Spleen (tissue), 11 donors: Measurements from ENCODE around the gene RSL1D1. TPM values are rescaled to one million over a fixed set of nuclear protein-coding genes. Genes with fewer than 3 reads are reported as not detected.

Experiments used
- DNase-seq: peaks from one replicate; pipeline ENCODE4 v3.0.0-alpha.2; 2020
- H3K27ac ChIP-seq, 8 donors: fragments of 200-600 bp; sonication (generic) in 7 of 8; 1 replicate in 4 of 8; 2 replicates in 4 of 8; pipeline versions ENCODE4 v1.5.0 to v1.8.0; 2016 to 2021; ENCODE audit warnings: inconsistent platforms in 4 of 8, mild to moderate bottlenecking in 4 of 8, moderate library complexity in 1 of 8
- H3K27me3 ChIP-seq, 7 donors: fragments of 200-600 bp; sonication (generic) in 6 of 7; replicated peaks in 1 of 7; 1 replicate in 4 of 7; 2 replicates in 3 of 7; pipeline versions ENCODE4 v1.5.0 to v1.8.0; 2016 to 2021; ENCODE audit warnings: inconsistent platforms in 3 of 7, mild to moderate bottlenecking in 1 of 7
- H3K36me3 ChIP-seq, 6 donors: fragments of 200-600 bp; sonication (generic) in 5 of 6; 1 replicate in 4 of 6; 2 replicates in 2 of 6; pipeline versions ENCODE4 v1.5.0 to v1.8.0; 2016 to 2021; ENCODE audit warnings: inconsistent platforms in 2 of 6
- H3K4me1 ChIP-seq, 6 donors: fragments of 200-600 bp; sonication (generic) in 5 of 6; 1 replicate in 3 of 6; 2 replicates in 3 of 6; pipeline versions ENCODE4 v1.5.0 to v1.8.0; 2016 to 2021; ENCODE audit warnings: inconsistent platforms in 3 of 6
- H3K4me3 ChIP-seq, 8 donors: fragments of 200-600 bp; sonication (generic) in 7 of 8; 1 replicate in 4 of 8; 2 replicates in 4 of 8; pipeline versions ENCODE4 v1.5.0 to v1.8.0; 2016 to 2021; ENCODE audit warnings: inconsistent platforms in 4 of 8, mild to moderate bottlenecking in 4 of 8, moderate library complexity in 2 of 8
- H3K9me3 ChIP-seq, 8 donors: fragments of 200-600 bp; sonication (generic) in 7 of 8; 1 replicate in 4 of 8; 2 replicates in 4 of 8; pipeline versions ENCODE4 v1.5.0 to v1.8.0; 2016 to 2021; ENCODE audit warnings: inconsistent platforms in 4 of 8
- POLR2A ChIP-seq, 3 donors: fragments of 450-650 bp; IDR thresholded peaks; one replicate each; pipeline ENCODE4 v1.5.1; 2017; ENCODE audit warnings: antibody characterized with exemption in 3 of 3, mild to moderate bottlenecking in 1 of 3
- POLR2AphosphoS5 ChIP-seq, 3 donors: sonication (generic); formaldehyde crosslinking; IDR thresholded peaks; one replicate each; pipeline ENCODE4 v1.5.1; 2017; ENCODE audit warnings: antibody characterized with exemption in 3 of 3
- WGBS, 5 donors: extraction: QIAGEN DNeasy Blood & Tissue Kit in 3 of 5; methylation state at CpG; one replicate each; pipeline versions ENCODE4 v1.1.5 to v1.1.7; 2013 to 2018; 5-methylcytosine and 5-hydroxymethylcytosine counted together
- intact Hi-C: fragments of 100-400 bp; cut with DNase I; formaldehyde crosslinking; loops from one replicate; pipeline ENCODE4 v1.15.0; 2023; ENCODE audit warnings: low total_unique reads
- polyA plus RNA-seq, 3 donors: library from polyadenylated mRNA; stranded (reverse); fragments of 200-250 nt; gene quantifications; one replicate each; pipeline ENCODE4 v1.2.1, GENCODE V29; 2013
- total RNA-seq, 7 donors: library from RNA; depleted of rRNA in 3 of 7; stranded (reverse); fragments of >200 nt in 3 of 7; fragmentation: NEBNext Ultra II Directional in 4 of 7; extraction: Animal tissue kit (Norgen Biotek cat#: 25700) in 4 of 7; gene quantifications; one replicate each; pipeline versions ENCODE4 v1.1.0 to v1.2.1, GENCODE V29; 2016 to 2021
- TF ChIP-seq, protein P1 (sequence below), 11 experiments: fragments of 200-600 bp in 7 of 11; fragments of 450-650 bp in 4 of 11; sonication (generic) in 4 of 11; IDR thresholded peaks in 8 of 11; conservative IDR thresholded peaks in 3 of 11; 1 replicate in 7 of 11; 2 replicates in 4 of 11; pipeline versions ENCODE4 v1.4.0 to v1.8.0; 2016 to 2021; ENCODE audit warnings: antibody characterized with exemption in 11 of 11, inconsistent platforms in 4 of 11, mild to moderate bottlenecking in 1 of 11
- donor health status: healthy with polysubstance abuse.
- donor health status: DM: no; HTN: no; CAD: no; lungs with moderate emphysema.
- donor health status: DM: no; HTN: no; CAD: no.
- donor health status: Bipolar disorder and iron deficiency.
- donor health status: healthy.
- donor health status: DM: no; HTN: no; CAD: no.
- donor health status: DM: yes; HTN: yes; CAD: no.

Gene RSL1D1
- total and polyA plus RNA-seq, 10 donors, result 75.6 to 135 (median 112) TPM

- no peaks in the 10 kb centered on the region for H3K9me3 ChIP-seq
- no peaks in the 10 kb centered on the region for H3K27me3 ChIP-seq
- H3K4me1 ChIP-seq, result peaks cover 16 to 81% (median 46%) of the 10 kb centered on the region in 6 donors
- TF ChIP-seq POLR2AphosphoS5 (IDR thresholded peaks at IDR 0.05), result no peak
- TF ChIP-seq POLR2A (IDR thresholded peaks at IDR 0.05), result no peak
- peaks cover 3 to 62% (median 56%) of the 10 kb centered on the region in 6 donors for H3K36me3 ChIP-seq
- DNase-seq, result no peak
- H3K27ac ChIP-seq, result no peak overlapping the region
- intact Hi-C loops, result no loop called here
- 83 to 97% (median 88%) methylated on average over 3 of the region's 3 CpGs for WGBS, 5 donors
- no peak overlapping the region for H3K4me3 ChIP-seq
Measured at GRCh38 chr16:11848842-11849241, 2.5 kb downstream of the RSL1D1 start.

DNA sequence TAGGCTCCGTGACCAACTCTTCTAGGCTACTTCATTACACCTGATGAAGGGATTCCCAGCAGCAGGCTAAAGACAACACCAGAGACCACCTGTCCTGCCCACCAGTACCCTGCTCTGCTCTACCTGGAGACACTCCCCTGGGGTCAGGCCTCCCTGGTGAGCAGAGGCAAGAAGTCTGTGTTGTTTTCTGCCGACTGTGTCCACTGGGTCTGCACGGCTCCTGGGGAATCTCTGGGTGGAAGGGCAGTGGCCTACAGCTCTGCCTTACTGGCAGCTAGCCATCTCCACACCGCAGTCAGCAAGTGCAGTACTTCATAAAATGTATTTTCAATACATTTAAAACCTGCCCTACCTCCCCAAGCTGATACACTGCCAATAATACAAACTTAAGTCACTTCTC, 6.8 kb downstream of the RSL1D1 start:
- TF ChIP-seq, protein P1, sequence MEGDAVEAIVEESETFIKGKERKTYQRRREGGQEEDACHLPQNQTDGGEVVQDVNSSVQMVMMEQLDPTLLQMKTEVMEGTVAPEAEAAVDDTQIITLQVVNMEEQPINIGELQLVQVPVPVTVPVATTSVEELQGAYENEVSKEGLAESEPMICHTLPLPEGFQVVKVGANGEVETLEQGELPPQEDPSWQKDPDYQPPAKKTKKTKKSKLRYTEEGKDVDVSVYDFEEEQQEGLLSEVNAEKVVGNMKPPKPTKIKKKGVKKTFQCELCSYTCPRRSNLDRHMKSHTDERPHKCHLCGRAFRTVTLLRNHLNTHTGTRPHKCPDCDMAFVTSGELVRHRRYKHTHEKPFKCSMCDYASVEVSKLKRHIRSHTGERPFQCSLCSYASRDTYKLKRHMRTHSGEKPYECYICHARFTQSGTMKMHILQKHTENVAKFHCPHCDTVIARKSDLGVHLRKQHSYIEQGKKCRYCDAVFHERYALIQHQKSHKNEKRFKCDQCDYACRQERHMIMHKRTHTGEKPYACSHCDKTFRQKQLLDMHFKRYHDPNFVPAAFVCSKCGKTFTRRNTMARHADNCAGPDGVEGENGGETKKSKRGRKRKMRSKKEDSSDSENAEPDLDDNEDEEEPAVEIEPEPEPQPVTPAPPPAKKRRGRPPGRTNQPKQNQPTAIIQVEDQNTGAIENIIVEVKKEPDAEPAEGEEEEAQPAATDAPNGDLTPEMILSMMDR (IDR thresholded peaks at IDR 0.05 in 8 of 11, conservative IDR thresholded peaks at IDR 0.05 in 3 of 11), result no peak
- no peak for TF ChIP-seq POLR2AphosphoS5 (IDR thresholded peaks at IDR 0.05)
- TF ChIP-seq POLR2A (IDR thresholded peaks at IDR 0.05), result no peak
- Histone ChIP-seq H3K9me3 (no peaks in the 10 kb centered on the region), H3K27me3 (no peaks in the 10 kb centered on the region), H3K4me1 (peaks cover 0 to 47% (median 15%) of the 10 kb centered on the region in 6 donors), H3K27ac (no peak overlapping the region), H3K4me3 (no peak overlapping the region), H3K36me3 (peaks cover 7 to 100% (median 94%) of the 10 kb centered on the region in 6 donors)
- no peak for DNase-seq
- intact Hi-C loops, result no loop called here
- WGBS, 5 donors, result 88 to 96% (median 91%) methylated on average over 4 of the region's 4 CpGs

DNA sequence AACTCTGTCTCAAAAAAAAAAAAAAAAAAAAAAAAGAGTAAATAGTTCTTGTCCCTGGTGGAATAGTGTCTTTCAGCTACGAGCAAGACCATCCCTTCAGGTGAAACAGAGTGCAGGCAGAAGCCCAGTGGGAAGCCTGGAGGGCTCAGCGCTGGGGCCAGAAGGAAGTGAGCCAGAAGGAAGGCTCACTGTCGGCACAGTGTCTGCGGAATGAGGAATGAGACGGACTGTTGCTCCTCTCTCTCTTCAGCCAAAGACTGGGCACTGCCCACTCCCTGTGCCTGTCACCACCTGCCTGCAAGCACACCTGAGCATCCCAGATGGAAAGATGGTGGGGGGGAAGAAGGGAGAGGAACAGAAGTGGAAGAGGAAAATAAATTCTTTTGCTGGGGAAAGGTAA, 7.5 kb downstream of the RSL1D1 start:
- peaks cover 0 to 40% (median 9%) of the 10 kb centered on the region in 6 donors for H3K4me1 ChIP-seq
- TF ChIP-seq, protein P1 (IDR thresholded peaks at IDR 0.05 in 8 of 11, conservative IDR thresholded peaks at IDR 0.05 in 3 of 11), result no peak
- TF ChIP-seq POLR2A (IDR thresholded peaks at IDR 0.05), result no peak
- TF ChIP-seq POLR2AphosphoS5 (IDR thresholded peaks at IDR 0.05), result no peak
- H3K27ac ChIP-seq, result no peak overlapping the region
- intact Hi-C loops, result no loop called here
- no peak for DNase-seq
- H3K36me3 ChIP-seq, result peaks cover 7 to 100% (median 97%) of the 10 kb centered on the region in 6 donors
- H3K27me3 ChIP-seq, result no peaks in the 10 kb centered on the region
- H3K9me3 ChIP-seq, result no peaks in the 10 kb centered on the region
- 89 to 96% (median 92%) methylated on average over 5 of the region's 5 CpGs for whole genome bisulfite sequencing, 5 donors
- no peak overlapping the region for H3K4me3 ChIP-seq

DNA sequence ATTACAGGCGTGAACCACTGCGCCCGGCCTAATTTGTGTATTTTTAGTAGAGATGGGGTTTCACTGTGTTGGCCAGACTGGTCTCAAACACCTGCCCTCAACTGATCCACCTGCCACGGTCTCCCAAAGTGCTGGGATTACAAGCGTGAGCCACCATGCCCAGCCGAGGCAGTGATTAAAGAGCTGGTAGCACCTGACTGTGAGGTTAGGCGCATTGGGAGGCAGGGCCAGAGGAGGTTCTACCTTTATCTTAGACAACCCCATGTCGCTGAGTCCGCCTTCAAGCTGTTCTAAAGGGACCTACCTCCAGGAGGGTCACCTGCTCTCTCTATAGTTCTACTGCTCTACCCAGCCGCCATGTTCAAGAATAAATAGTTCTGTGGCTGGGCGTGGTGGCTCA, 8.1 kb downstream of the RSL1D1 start:
- Histone ChIP-seq H3K36me3 (peaks cover 7 to 100% (median 97%) of the 10 kb centered on the region in 6 donors), H3K9me3 (no peaks in the 10 kb centered on the region), H3K4me3 (no peak overlapping the region), H3K4me1 (peaks cover 0 to 34% (median 2%) of the 10 kb centered on the region in 6 donors), H3K27ac (no peak overlapping the region), H3K27me3 (no peaks in the 10 kb centered on the region)
- no peak for DNase-seq
- TF ChIP-seq, protein P1 (IDR thresholded peaks at IDR 0.05 in 8 of 11, conservative IDR thresholded peaks at IDR 0.05 in 3 of 11), result no peak
- no peak for TF ChIP-seq POLR2A (IDR thresholded peaks at IDR 0.05)
- TF ChIP-seq POLR2AphosphoS5 (IDR thresholded peaks at IDR 0.05), result no peak
- 96 to 98% (median 96%) methylated on average over 11 of the region's 11 CpGs for WGBS, 5 donors
- intact Hi-C loops, result no loop called here

- WGBS, 5 donors, result 89 to 98% (median 97%) methylated on average over 7 of the region's 7 CpGs
- H3K27ac ChIP-seq, result no peak overlapping the region
Measured at GRCh38 chr16:11841026-11841425, 10.3 kb downstream of the RSL1D1 start.

More at GRCh38 chr16:11841026-11841425, 10.3 kb downstream of the RSL1D1 start:
- no peak for DNase-seq
- no peaks in the 10 kb centered on the region for H3K9me3 ChIP-seq
- peaks cover 0 to 16% (median 0%) of the 10 kb centered on the region in 6 donors for H3K4me1 ChIP-seq
- intact Hi-C loops, result no loop called here
- peaks cover 12 to 100% (median 96%) of the 10 kb centered on the region in 6 donors for H3K36me3 ChIP-seq
- H3K27me3 ChIP-seq, result no peaks in the 10 kb centered on the region
- no peak overlapping the region for H3K4me3 ChIP-seq
- no peak for TF ChIP-seq POLR2AphosphoS5 (IDR thresholded peaks at IDR 0.05)
- no peak for TF ChIP-seq POLR2A (IDR thresholded peaks at IDR 0.05)
- TF ChIP-seq, protein P1 (IDR thresholded peaks at IDR 0.05 in 8 of 11, conservative IDR thresholded peaks at IDR 0.05 in 3 of 11), result no peak
